Measurements from ENCODE around the gene TMEM259. TPM values are rescaled to one million over a fixed set of nuclear protein-coding genes. Genes with fewer than 3 reads are reported as not detected.
A peak's percentile ranks its signal among the peaks of the same experiment; 100 is the strongest.
"Not testable (repeated sequence)": the region's sequence is repeated elsewhere in the genome, so short reads cannot be mapped to it uniquely, and the experiment has no call there.

Gene TMEM259
- total and polyA plus RNA-seq, 8 donors: 65.9 to 448 (median 90.0) TPM

- WGBS, 2 donors: 2 to 3% methylated on average over 50 to 58 of the region's 58 CpGs
- intact Hi-C loops (cut with DNase I): no loop called here
- Histone ChIP-seq H3K4me1 (no peaks in the 10 kb centered on the region), H3K36me3 (peaks cover 0 to 13% (median 0%) of the 10 kb centered on the region in 3 donors), H3K27ac (peak overlapping the region; percentile 47 to 94 (median 82)), H3K9me3 (no peaks in the 10 kb centered on the region), H3K4me3 (peak overlapping the region; percentile 52 to 85 (median 76)), H3K27me3 (no peaks in the 10 kb centered on the region)
- DNase-seq (peak; percentile 71 to 89 (median 80)), FAIRE-seq (no peak), ATAC-seq (peak; percentile 75 to 79 (median 78))
- no peak for TF ChIP-seq CTCF (IDR thresholded peaks at IDR 0.05)
Measured at GRCh38 chr19:1028062-1028926, 7.4 kb upstream of the TMEM259 start.

GRCh38 chr19:1027650-1028061 lies 6.7 kb upstream of the TMEM259 start:
- no peaks in the 10 kb centered on the region for H3K9me3 ChIP-seq
- intact Hi-C loops (cut with DNase I): no loop called here
- DNase-seq (peak in 3 of 6 donors; percentile 40 to 81 (median 58)), FAIRE-seq (no peak), ATAC-seq (peak; percentile 10 to 28 (median 20))
- H3K4me1 ChIP-seq: no peaks in the 10 kb centered on the region
- no peak for TF ChIP-seq CTCF (IDR thresholded peaks at IDR 0.05)
- no peaks in the 10 kb centered on the region for H3K27me3 ChIP-seq
- H3K27ac ChIP-seq: peak overlapping the region; percentile 47 to 94 (median 82)
- WGBS, 2 donors: 6% methylated on average over 15 to 16 of the region's 16 CpGs
- H3K36me3 ChIP-seq: peaks cover 0 to 8% (median 0%) of the 10 kb centered on the region in 3 donors
- H3K4me3 ChIP-seq: peak overlapping the region; percentile 52 to 85 (median 76)

- Histone ChIP-seq H3K36me3 (peaks cover 0 to 1% (median 0%) of the 10 kb centered on the region in 3 donors), H3K27ac (peak overlapping the region; percentile 68 to 94 (median 82)), H3K9me3 (no peaks in the 10 kb centered on the region), H3K4me3 (peak overlapping the region; percentile 52 to 85 (median 76)), H3K4me1 (no peaks in the 10 kb centered on the region), H3K27me3 (no peaks in the 10 kb centered on the region)
- FAIRE-seq: no peak
- DNase-seq: peak in 3 of 6 donors; percentile 40 to 67 (median 54)
- peak; percentile 4 to 20 (median 14) for ATAC-seq
- intact Hi-C loops (cut with DNase I): no loop called here
- WGBS, 2 donors: 3% methylated on average over 35 to 36 of the region's 36 CpGs
- TF ChIP-seq CTCF (IDR thresholded peaks at IDR 0.05): no peak
Measured at GRCh38 chr19:1026783-1027649, 6.1 kb upstream of the TMEM259 start.

GRCh38 chr19:1025960-1026782 lies 5.2 kb upstream of the TMEM259 start, which contains the start of gene CNN2:
CNN2 (plus strand) TSS chr19:1026608; CDS start chr19:1026662, 54 bp downstream.
- intact Hi-C loops (cut with DNase I): no loop called here
- no peak for FAIRE-seq

GRCh38 chr19:1025080-1025479 lies 4.2 kb upstream of the TMEM259 start:
- DNase-seq; H3K27me3 ChIP-seq; H3K27ac ChIP-seq; H3K4me3 ChIP-seq; ATAC-seq; intact Hi-C loops (cut with DNase I); H3K36me3 ChIP-seq; H3K9me3 ChIP-seq; H3K4me1 ChIP-seq; FAIRE-seq: not testable (repeated sequence)
- WGBS, 2 donors: 78 to 84% methylated on average over 6 of the region's 6 CpGs

More at GRCh38 chr19:1025960-1026782, 5.2 kb upstream of the TMEM259 start, which contains the start of gene CNN2:
- peak within 1 kb of the TSS; percentile 52 to 85 (median 76) for H3K4me3 ChIP-seq
- DNase-seq (peak; percentile 75 to 90 (median 81)), ATAC-seq (peak; percentile 71 to 81 (median 75))
- 5 to 9% methylated on average over 36 to 63 of the region's 63 CpGs for WGBS, 2 donors
- no peaks in the 10 kb centered on the region for H3K27me3 ChIP-seq
- H3K9me3 ChIP-seq: no peaks in the 10 kb centered on the region
- no peaks in the 10 kb centered on the region for H3K36me3 ChIP-seq
- H3K4me1 ChIP-seq: no peaks in the 10 kb centered on the region
- no peak for TF ChIP-seq CTCF (IDR thresholded peaks at IDR 0.05)
- H3K27ac ChIP-seq: peak within 1 kb of the TSS; percentile 68 to 94 (median 82)

GRCh38 chr19:1023883-1024188 lies 2.9 kb upstream of the TMEM259 start:
- ATAC-seq; H3K36me3 ChIP-seq; intact Hi-C loops (cut with DNase I); DNase-seq; H3K4me3 ChIP-seq; FAIRE-seq; H3K27ac ChIP-seq; H3K9me3 ChIP-seq; H3K27me3 ChIP-seq: not testable (repeated sequence)
- 76 to 85% methylated on average over 5 of the region's 5 CpGs for whole genome bisulfite sequencing, 2 donors
- H3K4me1 ChIP-seq: peaks cover 0 to 11% (median 8%) of the 10 kb centered on the region in 3 donors
